ENCODE results near the gene NRG3. TPM values are rescaled to one million over a fixed set of nuclear protein-coding genes. Genes with fewer than 3 reads are reported as not detected.

NRG3 gene
- total and polyA plus RNA-seq, 2 of the 8 experiments (the other 6 are each of a cell fraction or from before 2014, with no cell fraction given), result 4.2 to 5.0 TPM

DNA sequence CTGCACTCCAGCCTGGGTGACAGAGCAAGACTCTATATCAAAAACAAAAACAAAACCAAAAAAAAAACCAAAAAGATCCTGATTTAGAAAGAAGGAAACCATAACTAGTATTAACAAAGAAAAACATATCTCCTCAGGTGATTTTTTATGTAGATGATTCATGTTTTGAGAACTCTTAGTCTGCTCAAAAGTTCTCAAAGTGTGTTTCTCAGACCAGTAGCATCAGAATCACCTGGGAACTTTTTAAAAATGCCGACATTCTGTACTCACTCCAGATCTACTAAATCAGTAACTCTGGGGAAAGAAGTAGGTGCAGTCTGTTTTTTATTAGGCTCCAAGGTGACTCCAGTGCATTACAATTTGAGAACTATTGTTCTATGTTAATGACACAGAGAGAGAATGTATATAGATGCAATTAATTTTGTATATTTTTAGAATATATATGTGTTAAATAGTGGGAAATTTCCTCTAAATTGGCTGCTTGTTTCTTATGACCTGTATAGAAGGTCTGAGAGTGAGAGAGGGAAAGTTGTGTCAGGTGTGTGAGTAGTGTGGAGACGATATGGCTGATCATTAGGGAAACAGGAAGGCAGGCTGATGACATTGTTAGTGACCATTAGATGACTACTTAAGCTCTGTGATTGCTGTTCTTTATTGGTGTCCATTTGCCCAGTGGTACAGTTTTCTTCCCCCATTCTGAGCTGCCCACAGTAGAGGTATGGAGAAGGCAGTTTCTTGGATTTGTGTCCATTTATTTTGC is 1075.0 kb downstream of the NRG3 start:
- no peak overlapping the region for H3K18ac ChIP-seq (ENCODE audit: extremely low read depth, low read length)
- no peaks in the 10 kb centered on the region for H3K4me1 ChIP-seq (replicated peaks in 1 of 4; ENCODE audit: control insufficient read depth in 3 of 4, insufficient read depth in 4 of 4, low read length in 3 of 4)
- no peak overlapping the region for H3K27ac ChIP-seq (ENCODE audit: low read depth, low read length)
- H3K9me3 ChIP-seq (ENCODE audit: insufficient read depth in 2 of 2, low read depth in 1 of 2, low read length in 1 of 2), result peaks cover 7% of the 10 kb centered on the region in 2 experiments; a peak in 1 of 4 replicates
- H2BK20ac ChIP-seq (ENCODE audit: low read length), result no peak overlapping the region
- no peak overlapping the region for H3K4ac ChIP-seq (replicated peaks; ENCODE audit: insufficient read length, low read depth, low read length)
- H3K56ac ChIP-seq (replicated peaks; ENCODE audit: insufficient read length, low read depth, low read length), result no peak overlapping the region
- H2BK5ac ChIP-seq (ENCODE audit: low read depth, low read length), result no peak overlapping the region
- H3K14ac ChIP-seq (ENCODE audit: insufficient read length), result no peak overlapping the region
- FAIRE-seq (no peak), DNase-seq (ENCODE audit: low read depth in 1 of 2, low spot score in 2 of 2) (no peak)
- no peak overlapping the region for H3K4me3 ChIP-seq (ENCODE audit: extremely low read depth in 1 of 4, insufficient read depth in 2 of 4, low read depth in 3 of 4, low read length in 4 of 4)
- ChIA-PET CTCF (ENCODE audit: partially characterized antibody) (interaction anchor here (1.2 kb wide), 1 partner anchor 9 kb away, joined by 3 read pairs; no protein-coding TSS in a partner anchor), POLR2A (ENCODE audit: partially characterized antibody) (no interaction called here)
- 88% methylated on average over 2 of the region's 2 CpGs; no CpG with 5 or more reads in 1 of the 2 experiments for WGBS, 2 experiments (ENCODE audit: extremely low coverage in 1 of 2, insufficient coverage in 1 of 2, insufficient read length in 1 of 2, insufficient replicate concordance in 2 of 2, low coverage in 1 of 2, low lambda C conversion rate in 2 of 2, missing lambda C conversion rate in 1 of 2)
- no peak overlapping the region for H2AK5ac ChIP-seq (ENCODE audit: low read depth, low read length)
- no peak overlapping the region for H4K5ac ChIP-seq (ENCODE audit: insufficient read length, low read depth, low read length)
- no peaks in the 10 kb centered on the region for H3K79me2 ChIP-seq (ENCODE audit: control insufficient read depth in 1 of 2, insufficient read depth in 2 of 2, low read length in 2 of 2)
- no peak overlapping the region for H3K23ac ChIP-seq (ENCODE audit: insufficient read length)
- no peak overlapping the region for H2BK12ac ChIP-seq (ENCODE audit: low read depth, low read length)
- no peaks in the 10 kb centered on the region; a peak in 1 of 8 replicates for H3K36me3 ChIP-seq (ENCODE audit: control insufficient read depth in 2 of 4, insufficient read depth in 4 of 4, low read length in 3 of 4)
- H3K4me2 ChIP-seq (ENCODE audit: insufficient read depth in 1 of 2, low read depth in 2 of 2, low read length in 2 of 2), result no peak overlapping the region
- H3K27me3 ChIP-seq (replicated peaks in 1 of 4; ENCODE audit: control insufficient read depth in 3 of 4, extremely low read depth in 1 of 4, insufficient read depth in 3 of 4, low read length in 3 of 4), result no peaks in the 10 kb centered on the region
- no peak overlapping the region for H4K91ac ChIP-seq (replicated peaks; ENCODE audit: insufficient read length, low read length)
- H4K8ac ChIP-seq (ENCODE audit: extremely low read depth, insufficient read depth, low read length), result no peak overlapping the region
- no peak overlapping the region for H2BK120ac ChIP-seq (replicated peaks; ENCODE audit: low read depth, low read length)
- no peaks in the 10 kb centered on the region for H3K79me1 ChIP-seq (ENCODE audit: low read depth, low read length)
- H4K20me1 ChIP-seq (replicated peaks in 1 of 2; ENCODE audit: control insufficient read depth in 1 of 2, insufficient read depth in 2 of 2, low read length in 2 of 2), result no peaks in the 10 kb centered on the region
- no peaks in the 10 kb centered on the region for H3K23me2 ChIP-seq (ENCODE audit: low read depth, low read length)
- H3K9ac ChIP-seq (replicated peaks in 1 of 4; ENCODE audit: extremely low read depth in 1 of 4, low read depth in 3 of 4, low read length in 3 of 4), result no peak overlapping the region
- H2BK15ac ChIP-seq (ENCODE audit: low read length), result no peak overlapping the region
- H2AFZ ChIP-seq (ENCODE audit: low read length), result no peak overlapping the region
- TF ChIP-seq SP1 (IDR thresholded peaks at IDR 0.05; ENCODE audit: low read depth, low read length), result no peak
- no peak for TF ChIP-seq MAFK (IDR thresholded peaks at IDR 0.05; ENCODE audit: low read depth, low read length)
- TF ChIP-seq, protein P1, sequence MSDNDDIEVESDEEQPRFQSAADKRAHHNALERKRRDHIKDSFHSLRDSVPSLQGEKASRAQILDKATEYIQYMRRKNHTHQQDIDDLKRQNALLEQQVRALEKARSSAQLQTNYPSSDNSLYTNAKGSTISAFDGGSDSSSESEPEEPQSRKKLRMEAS (IDR thresholded peaks at IDR 0.05), result no peak
- TF ChIP-seq TBP (IDR thresholded peaks at IDR 0.05; ENCODE audit: low read depth, low read length), result no peak
- TF ChIP-seq EZH2 (IDR thresholded peaks at IDR 0.05; ENCODE audit: low read depth, low read length, severe bottlenecking), result no peak
